ENCODE results near the gene FAM25C.
"Not testable (repeated sequence)": the region's sequence is repeated elsewhere in the genome, so short reads cannot be mapped to it uniquely, and the experiment has no call there.

The FAM25C gene

GRCh38 chr10:47999691-48000090 lies at the start of gene FAM25C:
Gene FAM25C (minus strand): TSS chr10:47999791. CDS start chr10:47999765, 26 bp downstream.
- DNase-seq (ENCODE audit: low read depth), result not testable (repeated sequence)

- DNase-seq (ENCODE audit: low read depth), result not testable (repeated sequence)
Observed at GRCh38 chr10:48044557-48044956, 45.0 kb upstream of the FAM25C start.

- not testable (repeated sequence) for DNase-seq (ENCODE audit: low read depth)
Observed at GRCh38 chr10:48031390-48031789, 31.8 kb upstream of the FAM25C start.

GRCh38 chr10:48002306-48002705 lies 2.7 kb upstream of the FAM25C start:
- DNase-seq (ENCODE audit: low read depth), result not testable (repeated sequence)

- peak; percentile 9 for DNase-seq (ENCODE audit: low read depth)
Observed at GRCh38 chr10:47994045-47994444, 5.5 kb downstream of the FAM25C start.

- not testable (repeated sequence) for DNase-seq (ENCODE audit: low read depth)
Observed at GRCh38 chr10:47992560-47992959, 7.0 kb downstream of the FAM25C start.

- DNase-seq (ENCODE audit: low read depth), result not testable (repeated sequence)
Observed at GRCh38 chr10:47991706-47992105, 7.9 kb downstream of the FAM25C start.

GRCh38 chr10:47990097-47990496 lies 9.5 kb downstream of the FAM25C start:
- not testable (repeated sequence) for DNase-seq (ENCODE audit: low read depth)

- not testable (repeated sequence) for DNase-seq (ENCODE audit: low read depth)
Observed at GRCh38 chr10:47989542-47989950, 10.0 kb downstream of the FAM25C start.

GRCh38 chr10:47988718-47989541 lies 10.7 kb downstream of the FAM25C start:
- peak; percentile 5 for DNase-seq (ENCODE audit: low read depth)

- DNase-seq (ENCODE audit: low read depth), result not testable (repeated sequence)
Observed at GRCh38 chr10:47987952-47988351, 11.6 kb downstream of the FAM25C start.

GRCh38 chr10:47986413-47987230 lies 13.0 kb downstream of the FAM25C start:
- not testable (repeated sequence) for DNase-seq (ENCODE audit: low read depth)

GRCh38 chr10:47975409-47975808 lies 24.2 kb downstream of the FAM25C start:
- DNase-seq (ENCODE audit: low read depth), result not testable (repeated sequence)

GRCh38 chr10:47973131-47973530 lies 26.5 kb downstream of the FAM25C start:
- not testable (repeated sequence) for DNase-seq (ENCODE audit: low read depth)

GRCh38 chr10:47972077-47972476 lies 27.5 kb downstream of the FAM25C start:
- not testable (repeated sequence) for DNase-seq (ENCODE audit: low read depth)

GRCh38 chr10:47971598-47971997 lies 28.0 kb downstream of the FAM25C start:
- not testable (repeated sequence) for DNase-seq (ENCODE audit: low read depth)

- DNase-seq (ENCODE audit: low read depth), result not testable (repeated sequence)
Observed at GRCh38 chr10:47970047-47970446, 29.5 kb downstream of the FAM25C start.

- DNase-seq (ENCODE audit: low read depth), result not testable (repeated sequence)
Observed at GRCh38 chr10:47968988-47969387, 30.6 kb downstream of the FAM25C start.

- DNase-seq (ENCODE audit: low read depth), result not testable (repeated sequence)
Observed at GRCh38 chr10:47964280-47965063, 35.1 kb downstream of the FAM25C start.

- not testable (repeated sequence) for DNase-seq (ENCODE audit: low read depth)
Observed at GRCh38 chr10:47962785-47963184, 36.8 kb downstream of the FAM25C start.

- not testable (repeated sequence) for DNase-seq (ENCODE audit: low read depth)
Observed at GRCh38 chr10:47960699-47961098, 38.9 kb downstream of the FAM25C start.

- DNase-seq (ENCODE audit: low read depth), result not testable (repeated sequence)
Observed at GRCh38 chr10:47959677-47960076, 39.9 kb downstream of the FAM25C start.

Measured in GM04504 (cell line).